ENCODE results near the gene ZNF610.

ZNF610 gene

GRCh38 chr19:52410276-52410675, 74.2 kb downstream of the ZNF610 start:
- TF ChIP-seq CTCF (IDR thresholded peaks at IDR 0.05; ENCODE audit: extremely low read depth, missing control alignments) = no peak
- no peak for DNase-seq (ENCODE audit: low spot score)

GRCh38 chr19:52415711-52416110, 79.7 kb downstream of the ZNF610 start:
- no peak for TF ChIP-seq CTCF (IDR thresholded peaks at IDR 0.05; ENCODE audit: extremely low read depth, missing control alignments)
- DNase-seq (ENCODE audit: low spot score) = no peak

Measured in GM20000 (cell line).